Measurements from ENCODE around the gene KMT2B. TPM values are rescaled to one million over a fixed set of nuclear protein-coding genes. Genes with fewer than 3 reads are reported as not detected.
A peak's percentile ranks its signal among the peaks of the same experiment; 100 is the strongest.

Gene KMT2B
- total RNA-seq, 6 experiments from 2014 or later, result 10.5 to 23.1 (median 15.0) TPM

DNA sequence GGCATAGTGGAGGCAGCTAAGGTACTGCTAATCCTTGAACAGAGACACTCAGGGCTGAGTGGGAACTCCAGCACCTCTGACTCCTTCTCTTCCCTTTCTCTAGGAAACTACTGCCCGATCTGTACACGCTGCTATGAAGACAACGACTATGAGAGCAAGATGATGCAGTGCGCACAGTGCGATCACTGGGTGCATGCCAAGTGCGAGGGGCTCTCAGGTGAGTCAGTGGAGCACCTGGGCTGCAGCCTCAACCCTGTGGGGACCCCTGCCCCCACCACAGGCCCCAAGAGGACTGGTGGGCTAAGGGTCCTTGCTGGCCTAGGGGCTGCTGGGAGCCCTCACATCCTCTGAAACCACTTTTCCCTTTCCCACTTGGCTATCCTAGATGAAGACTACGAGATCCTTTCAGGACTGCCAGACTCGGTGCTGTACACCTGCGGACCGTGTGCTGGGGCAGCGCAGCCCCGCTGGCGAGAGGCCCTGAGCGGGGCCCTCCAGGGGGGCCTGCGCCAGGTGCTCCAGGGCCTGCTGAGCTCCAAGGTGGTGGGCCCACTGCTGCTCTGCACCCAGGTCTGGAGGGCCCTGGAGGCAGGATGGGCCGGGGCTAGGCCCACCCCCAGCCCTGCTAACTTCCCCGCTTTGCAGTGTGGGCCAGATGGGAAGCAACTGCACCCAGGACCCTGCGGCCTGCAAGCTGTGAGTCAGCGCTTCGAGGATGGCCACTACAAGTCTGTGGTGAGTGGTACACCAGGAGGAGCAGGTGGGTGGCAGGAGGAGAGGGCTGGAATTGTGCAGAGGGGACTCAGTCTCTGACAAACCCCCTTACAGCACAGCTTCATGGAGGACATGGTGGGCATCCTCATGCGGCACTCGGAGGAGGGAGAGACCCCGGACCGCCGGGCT, 9.5 kb downstream of the KMT2B start:
- DNase-seq (peak in 2 of 3 donors; percentile 16 to 46), ATAC-seq (no peak)
- no peaks in the 10 kb centered on the region for H3K9me3 ChIP-seq
- H3K36me3 ChIP-seq, result peaks cover 11 to 99% (median 67%) of the 10 kb centered on the region in 4 donors
- H3K4me1 ChIP-seq, result no peaks in the 10 kb centered on the region
- no peak overlapping the region for H3K4me3 ChIP-seq
- intact Hi-C loops (cut with DNase I), result no loop called here
- WGBS (ENCODE audit: insufficient coverage, low coverage, low lambda C conversion rate, missing lambda C conversion rate), result 85% methylated on average over 4 of the region's 25 CpGs
- no peaks in the 10 kb centered on the region for H3K27me3 ChIP-seq
- no peak overlapping the region for H3K27ac ChIP-seq
- TF ChIP-seq CTCF (IDR thresholded peaks at IDR 0.05) (no peak), POLR2A (IDR thresholded peaks at IDR 0.05) (no peak)

- H3K9me3 ChIP-seq, result no peaks in the 10 kb centered on the region
- H3K4me1 ChIP-seq, result no peaks in the 10 kb centered on the region
- no peak for ATAC-seq
- intact Hi-C loops (cut with DNase I), result no loop called here
- WGBS (ENCODE audit: insufficient coverage, low coverage, low lambda C conversion rate, missing lambda C conversion rate), result 93% methylated on average over 13 of the region's 19 CpGs
- no peak for DNase-seq
- H3K27me3 ChIP-seq, result no peaks in the 10 kb centered on the region
- H3K4me3 ChIP-seq, result no peak overlapping the region
- no peak overlapping the region for H3K27ac ChIP-seq
- H3K36me3 ChIP-seq, result peaks cover 11 to 96% (median 62%) of the 10 kb centered on the region in 4 donors
- no peak for TF ChIP-seq POLR2A (IDR thresholded peaks at IDR 0.05)
- TF ChIP-seq CTCF (IDR thresholded peaks at IDR 0.05), result no peak
Observed at GRCh38 chr19:35727956-35728706, 10.3 kb downstream of the KMT2B start.

DNA sequence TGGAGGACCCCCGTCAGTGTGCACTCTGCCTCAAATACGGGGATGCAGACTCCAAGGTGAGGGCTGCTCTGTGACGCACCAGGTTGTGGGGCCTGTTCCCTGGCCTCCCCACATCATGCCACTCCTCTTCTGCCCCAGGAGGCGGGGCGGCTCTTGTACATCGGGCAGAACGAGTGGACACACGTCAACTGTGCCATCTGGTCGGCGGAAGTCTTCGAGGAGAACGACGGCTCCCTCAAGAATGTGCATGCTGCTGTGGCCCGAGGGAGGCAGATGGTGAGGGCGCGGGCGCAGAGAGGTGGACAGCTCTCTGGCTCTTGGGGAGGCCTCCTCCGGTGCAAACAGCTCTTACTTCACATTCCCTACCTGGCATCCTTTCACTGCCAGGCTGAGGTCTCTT, 11.2 kb downstream of the KMT2B start:
- intact Hi-C loops (cut with DNase I), result no loop called here
- TF ChIP-seq POLR2A (IDR thresholded peaks at IDR 0.05) (no peak), CTCF (IDR thresholded peaks at IDR 0.05) (no peak)
- WGBS (ENCODE audit: insufficient coverage, low coverage, low lambda C conversion rate, missing lambda C conversion rate), result 94% methylated on average over 12 of the region's 18 CpGs
- H3K27ac ChIP-seq, result no peak overlapping the region
- no peak for DNase-seq
- H3K9me3 ChIP-seq, result no peaks in the 10 kb centered on the region
- H3K36me3 ChIP-seq, result peaks cover 11 to 95% (median 56%) of the 10 kb centered on the region in 4 donors
- H3K27me3 ChIP-seq, result no peaks in the 10 kb centered on the region
- H3K4me1 ChIP-seq, result no peaks in the 10 kb centered on the region
- H3K4me3 ChIP-seq, result no peak overlapping the region
- no peak for ATAC-seq

- no CpG with 5 or more reads among the region's 11 CpGs for WGBS (ENCODE audit: insufficient coverage, low coverage, low lambda C conversion rate, missing lambda C conversion rate)
- intact Hi-C loops (cut with DNase I), result no loop called here
- H3K4me1 ChIP-seq, result no peaks in the 10 kb centered on the region
- H3K27ac ChIP-seq, result no peak overlapping the region
- H3K9me3 ChIP-seq, result no peaks in the 10 kb centered on the region
- TF ChIP-seq CTCF (IDR thresholded peaks at IDR 0.05), result no peak
- no peaks in the 10 kb centered on the region for H3K27me3 ChIP-seq
- ATAC-seq (no peak), DNase-seq (peak in 1 of 3 donors; percentile 18)
- peaks cover 11 to 93% (median 50%) of the 10 kb centered on the region in 4 donors for H3K36me3 ChIP-seq
- no peak overlapping the region for H3K4me3 ChIP-seq
Observed at GRCh38 chr19:35729763-35730162, 12.0 kb downstream of the KMT2B start.

Data from right lobe of liver (tissue), 6 donors.